WTC11 (cell line): Measurements from ENCODE around the gene IGFBP7.

ENCODE experiments used
- FOXP1 ChIP-seq: sonication (generic); formaldehyde crosslinking; IDR thresholded peaks from 2 replicates; pipeline ENCODE4 v1.8.0; 2022; ENCODE audit warnings: missing genetic modification reagents, mild to moderate bottlenecking, moderate library complexity, borderline replicate concordance
- JUN ChIP-seq: sonication (generic); formaldehyde crosslinking; IDR thresholded peaks from 2 replicates; pipeline ENCODE4 v1.8.0; 2023; ENCODE audit warnings: mild to moderate bottlenecking, missing genetic modification reagents
- NR1H2 ChIP-seq: sonication (generic); formaldehyde crosslinking; IDR thresholded peaks from 2 replicates; pipeline ENCODE4 v1.9.0; 2021; ENCODE audit warnings: mild to moderate bottlenecking, moderate library complexity, missing genetic modification reagents
- OVOL2 ChIP-seq: fragments of 250-450 bp; sonication (Bioruptor Pico); IDR thresholded peaks from 2 replicates; pipeline ENCODE4 v1.9.0; 2021; ENCODE audit warnings: mild to moderate bottlenecking, borderline replicate concordance
- TEAD4 ChIP-seq: sonication (generic); formaldehyde crosslinking; IDR thresholded peaks from 2 replicates; pipeline ENCODE4 v1.8.0; 2022; ENCODE audit warnings: mild to moderate bottlenecking, missing genetic modification reagents
- ZNF671 ChIP-seq: fragments of 250-450 bp; sonication (Bioruptor Pico); IDR thresholded peaks from 2 replicates; pipeline ENCODE4 v1.8.0; 2021; ENCODE audit warnings: mild to moderate bottlenecking
- TF ChIP-seq, protein P1 (sequence below): sonication (generic); formaldehyde crosslinking; IDR thresholded peaks from 2 replicates; pipeline ENCODE4 v1.8.1; 2023; ENCODE audit warnings: mild to moderate bottlenecking, missing genetic modification reagents, moderate library complexity
- TF ChIP-seq, protein P2 (sequence below): fragments of 200-600 bp; IDR thresholded peaks from 2 replicates; pipeline ENCODE4 v1.8.0; 2022; ENCODE audit warnings: antibody characterized with exemption
- TF ChIP-seq, protein P3 (sequence below): sonication (generic); formaldehyde crosslinking; IDR thresholded peaks from 2 replicates; pipeline ENCODE4 v1.8.0; 2022; ENCODE audit warnings: mild to moderate bottlenecking, missing genetic modification reagents
- TF ChIP-seq, protein P4 (sequence below): sonication (generic); formaldehyde crosslinking; IDR thresholded peaks from 2 replicates; pipeline ENCODE4 v1.8.1; 2022; ENCODE audit warnings: low read depth, mild to moderate bottlenecking, moderate library complexity, missing genetic modification reagents, borderline replicate concordance
- TF ChIP-seq, protein P5 (sequence below): sonication (generic); formaldehyde crosslinking; IDR thresholded peaks from 2 replicates; pipeline ENCODE4 v1.8.1; 2023; ENCODE audit warnings: mild to moderate bottlenecking, missing genetic modification reagents
- TF ChIP-seq, protein P6 (sequence below): sonication (generic); formaldehyde crosslinking; IDR thresholded peaks from 2 replicates; pipeline ENCODE4 v1.8.1; 2022; ENCODE audit warnings: low read depth, missing genetic modification reagents, borderline replicate concordance
- TF ChIP-seq, protein P7 (sequence below): sonication (generic); formaldehyde crosslinking; IDR thresholded peaks from 2 replicates; pipeline ENCODE4 v1.8.0; 2023; ENCODE audit warnings: mild to moderate bottlenecking, missing genetic modification reagents
- TF ChIP-seq, protein P8 (sequence below): sonication (generic); formaldehyde crosslinking; conservative IDR thresholded peaks from 2 replicates; pipeline ENCODE4 v1.8.1; 2023; ENCODE audit warnings: mild to moderate bottlenecking, low read depth, missing genetic modification reagents, moderate library complexity

DNA sequence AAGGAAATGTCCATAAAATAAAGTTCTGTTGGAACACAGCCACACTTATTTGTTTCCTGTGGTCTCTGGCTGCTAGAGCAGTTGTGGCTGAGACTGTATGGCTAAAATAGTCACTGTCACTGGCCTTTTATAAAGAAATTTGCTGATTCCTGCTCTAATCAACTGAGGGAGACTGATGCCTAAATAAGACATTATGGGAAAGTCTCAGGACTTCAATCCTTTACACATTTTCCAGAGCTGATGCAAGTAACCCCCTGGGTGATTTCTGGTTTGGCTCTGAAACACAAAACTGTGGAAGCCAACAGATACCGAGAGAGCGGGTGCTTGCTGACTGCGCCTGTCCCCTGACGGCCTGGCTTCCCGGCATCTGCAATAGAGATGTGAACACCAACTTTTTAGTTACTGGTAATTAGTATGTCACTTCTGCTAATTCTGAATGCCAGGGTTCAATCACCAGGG is 67.4 kb downstream of the IGFBP7 start:
- TF ChIP-seq, protein P1, sequence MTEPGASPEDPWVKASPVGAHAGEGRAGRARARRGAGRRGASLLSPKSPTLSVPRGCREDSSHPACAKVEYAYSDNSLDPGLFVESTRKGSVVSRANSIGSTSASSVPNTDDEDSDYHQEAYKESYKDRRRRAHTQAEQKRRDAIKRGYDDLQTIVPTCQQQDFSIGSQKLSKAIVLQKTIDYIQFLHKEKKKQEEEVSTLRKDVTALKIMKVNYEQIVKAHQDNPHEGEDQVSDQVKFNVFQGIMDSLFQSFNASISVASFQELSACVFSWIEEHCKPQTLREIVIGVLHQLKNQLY (CRISPR knock-in tag), result no peak
- TF ChIP-seq, protein P2, sequence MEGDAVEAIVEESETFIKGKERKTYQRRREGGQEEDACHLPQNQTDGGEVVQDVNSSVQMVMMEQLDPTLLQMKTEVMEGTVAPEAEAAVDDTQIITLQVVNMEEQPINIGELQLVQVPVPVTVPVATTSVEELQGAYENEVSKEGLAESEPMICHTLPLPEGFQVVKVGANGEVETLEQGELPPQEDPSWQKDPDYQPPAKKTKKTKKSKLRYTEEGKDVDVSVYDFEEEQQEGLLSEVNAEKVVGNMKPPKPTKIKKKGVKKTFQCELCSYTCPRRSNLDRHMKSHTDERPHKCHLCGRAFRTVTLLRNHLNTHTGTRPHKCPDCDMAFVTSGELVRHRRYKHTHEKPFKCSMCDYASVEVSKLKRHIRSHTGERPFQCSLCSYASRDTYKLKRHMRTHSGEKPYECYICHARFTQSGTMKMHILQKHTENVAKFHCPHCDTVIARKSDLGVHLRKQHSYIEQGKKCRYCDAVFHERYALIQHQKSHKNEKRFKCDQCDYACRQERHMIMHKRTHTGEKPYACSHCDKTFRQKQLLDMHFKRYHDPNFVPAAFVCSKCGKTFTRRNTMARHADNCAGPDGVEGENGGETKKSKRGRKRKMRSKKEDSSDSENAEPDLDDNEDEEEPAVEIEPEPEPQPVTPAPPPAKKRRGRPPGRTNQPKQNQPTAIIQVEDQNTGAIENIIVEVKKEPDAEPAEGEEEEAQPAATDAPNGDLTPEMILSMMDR, result no peak
- TF ChIP-seq OVOL2 (CRISPR knock-in tag), result no peak
- TF ChIP-seq, protein P3, sequence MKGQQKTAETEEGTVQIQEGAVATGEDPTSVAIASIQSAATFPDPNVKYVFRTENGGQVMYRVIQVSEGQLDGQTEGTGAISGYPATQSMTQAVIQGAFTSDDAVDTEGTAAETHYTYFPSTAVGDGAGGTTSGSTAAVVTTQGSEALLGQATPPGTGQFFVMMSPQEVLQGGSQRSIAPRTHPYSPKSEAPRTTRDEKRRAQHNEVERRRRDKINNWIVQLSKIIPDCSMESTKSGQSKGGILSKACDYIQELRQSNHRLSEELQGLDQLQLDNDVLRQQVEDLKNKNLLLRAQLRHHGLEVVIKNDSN (CRISPR knock-in tag), result no peak
- no peak for TF ChIP-seq NR1H2 (CRISPR knock-in tag)
- TF ChIP-seq, protein P4, sequence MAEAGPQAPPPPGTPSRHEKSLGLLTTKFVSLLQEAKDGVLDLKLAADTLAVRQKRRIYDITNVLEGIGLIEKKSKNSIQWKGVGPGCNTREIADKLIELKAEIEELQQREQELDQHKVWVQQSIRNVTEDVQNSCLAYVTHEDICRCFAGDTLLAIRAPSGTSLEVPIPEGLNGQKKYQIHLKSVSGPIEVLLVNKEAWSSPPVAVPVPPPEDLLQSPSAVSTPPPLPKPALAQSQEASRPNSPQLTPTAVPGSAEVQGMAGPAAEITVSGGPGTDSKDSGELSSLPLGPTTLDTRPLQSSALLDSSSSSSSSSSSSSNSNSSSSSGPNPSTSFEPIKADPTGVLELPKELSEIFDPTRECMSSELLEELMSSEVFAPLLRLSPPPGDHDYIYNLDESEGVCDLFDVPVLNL (CRISPR knock-in tag), result no peak
- TF ChIP-seq FOXP1 (CRISPR knock-in tag), result no peak
- no peak for TF ChIP-seq JUN (CRISPR knock-in tag)
- no peak for TF ChIP-seq TEAD4 (CRISPR knock-in tag)
- TF ChIP-seq, protein P5, sequence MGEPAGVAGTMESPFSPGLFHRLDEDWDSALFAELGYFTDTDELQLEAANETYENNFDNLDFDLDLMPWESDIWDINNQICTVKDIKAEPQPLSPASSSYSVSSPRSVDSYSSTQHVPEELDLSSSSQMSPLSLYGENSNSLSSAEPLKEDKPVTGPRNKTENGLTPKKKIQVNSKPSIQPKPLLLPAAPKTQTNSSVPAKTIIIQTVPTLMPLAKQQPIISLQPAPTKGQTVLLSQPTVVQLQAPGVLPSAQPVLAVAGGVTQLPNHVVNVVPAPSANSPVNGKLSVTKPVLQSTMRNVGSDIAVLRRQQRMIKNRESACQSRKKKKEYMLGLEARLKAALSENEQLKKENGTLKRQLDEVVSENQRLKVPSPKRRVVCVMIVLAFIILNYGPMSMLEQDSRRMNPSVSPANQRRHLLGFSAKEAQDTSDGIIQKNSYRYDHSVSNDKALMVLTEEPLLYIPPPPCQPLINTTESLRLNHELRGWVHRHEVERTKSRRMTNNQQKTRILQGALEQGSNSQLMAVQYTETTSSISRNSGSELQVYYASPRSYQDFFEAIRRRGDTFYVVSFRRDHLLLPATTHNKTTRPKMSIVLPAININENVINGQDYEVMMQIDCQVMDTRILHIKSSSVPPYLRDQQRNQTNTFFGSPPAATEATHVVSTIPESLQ (CRISPR knock-in tag), result no peak
- TF ChIP-seq, protein P6, sequence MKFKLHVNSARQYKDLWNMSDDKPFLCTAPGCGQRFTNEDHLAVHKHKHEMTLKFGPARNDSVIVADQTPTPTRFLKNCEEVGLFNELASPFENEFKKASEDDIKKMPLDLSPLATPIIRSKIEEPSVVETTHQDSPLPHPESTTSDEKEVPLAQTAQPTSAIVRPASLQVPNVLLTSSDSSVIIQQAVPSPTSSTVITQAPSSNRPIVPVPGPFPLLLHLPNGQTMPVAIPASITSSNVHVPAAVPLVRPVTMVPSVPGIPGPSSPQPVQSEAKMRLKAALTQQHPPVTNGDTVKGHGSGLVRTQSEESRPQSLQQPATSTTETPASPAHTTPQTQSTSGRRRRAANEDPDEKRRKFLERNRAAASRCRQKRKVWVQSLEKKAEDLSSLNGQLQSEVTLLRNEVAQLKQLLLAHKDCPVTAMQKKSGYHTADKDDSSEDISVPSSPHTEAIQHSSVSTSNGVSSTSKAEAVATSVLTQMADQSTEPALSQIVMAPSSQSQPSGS, result no peak
- TF ChIP-seq ZNF671 (CRISPR knock-in tag), result no peak
- TF ChIP-seq, protein P7, sequence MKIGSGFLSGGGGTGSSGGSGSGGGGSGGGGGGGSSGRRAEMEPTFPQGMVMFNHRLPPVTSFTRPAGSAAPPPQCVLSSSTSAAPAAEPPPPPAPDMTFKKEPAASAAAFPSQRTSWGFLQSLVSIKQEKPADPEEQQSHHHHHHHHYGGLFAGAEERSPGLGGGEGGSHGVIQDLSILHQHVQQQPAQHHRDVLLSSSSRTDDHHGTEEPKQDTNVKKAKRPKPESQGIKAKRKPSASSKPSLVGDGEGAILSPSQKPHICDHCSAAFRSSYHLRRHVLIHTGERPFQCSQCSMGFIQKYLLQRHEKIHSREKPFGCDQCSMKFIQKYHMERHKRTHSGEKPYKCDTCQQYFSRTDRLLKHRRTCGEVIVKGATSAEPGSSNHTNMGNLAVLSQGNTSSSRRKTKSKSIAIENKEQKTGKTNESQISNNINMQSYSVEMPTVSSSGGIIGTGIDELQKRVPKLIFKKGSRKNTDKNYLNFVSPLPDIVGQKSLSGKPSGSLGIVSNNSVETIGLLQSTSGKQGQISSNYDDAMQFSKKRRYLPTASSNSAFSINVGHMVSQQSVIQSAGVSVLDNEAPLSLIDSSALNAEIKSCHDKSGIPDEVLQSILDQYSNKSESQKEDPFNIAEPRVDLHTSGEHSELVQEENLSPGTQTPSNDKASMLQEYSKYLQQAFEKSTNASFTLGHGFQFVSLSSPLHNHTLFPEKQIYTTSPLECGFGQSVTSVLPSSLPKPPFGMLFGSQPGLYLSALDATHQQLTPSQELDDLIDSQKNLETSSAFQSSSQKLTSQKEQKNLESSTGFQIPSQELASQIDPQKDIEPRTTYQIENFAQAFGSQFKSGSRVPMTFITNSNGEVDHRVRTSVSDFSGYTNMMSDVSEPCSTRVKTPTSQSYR (CRISPR knock-in tag), result no peak
- TF ChIP-seq, protein P8, sequence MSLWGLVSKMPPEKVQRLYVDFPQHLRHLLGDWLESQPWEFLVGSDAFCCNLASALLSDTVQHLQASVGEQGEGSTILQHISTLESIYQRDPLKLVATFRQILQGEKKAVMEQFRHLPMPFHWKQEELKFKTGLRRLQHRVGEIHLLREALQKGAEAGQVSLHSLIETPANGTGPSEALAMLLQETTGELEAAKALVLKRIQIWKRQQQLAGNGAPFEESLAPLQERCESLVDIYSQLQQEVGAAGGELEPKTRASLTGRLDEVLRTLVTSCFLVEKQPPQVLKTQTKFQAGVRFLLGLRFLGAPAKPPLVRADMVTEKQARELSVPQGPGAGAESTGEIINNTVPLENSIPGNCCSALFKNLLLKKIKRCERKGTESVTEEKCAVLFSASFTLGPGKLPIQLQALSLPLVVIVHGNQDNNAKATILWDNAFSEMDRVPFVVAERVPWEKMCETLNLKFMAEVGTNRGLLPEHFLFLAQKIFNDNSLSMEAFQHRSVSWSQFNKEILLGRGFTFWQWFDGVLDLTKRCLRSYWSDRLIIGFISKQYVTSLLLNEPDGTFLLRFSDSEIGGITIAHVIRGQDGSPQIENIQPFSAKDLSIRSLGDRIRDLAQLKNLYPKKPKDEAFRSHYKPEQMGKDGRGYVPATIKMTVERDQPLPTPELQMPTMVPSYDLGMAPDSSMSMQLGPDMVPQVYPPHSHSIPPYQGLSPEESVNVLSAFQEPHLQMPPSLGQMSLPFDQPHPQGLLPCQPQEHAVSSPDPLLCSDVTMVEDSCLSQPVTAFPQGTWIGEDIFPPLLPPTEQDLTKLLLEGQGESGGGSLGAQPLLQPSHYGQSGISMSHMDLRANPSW (CRISPR knock-in tag), result no peak
